Tongue (tissue), 2 donors: Measurements from ENCODE around the gene LRRC28. TPM values are rescaled to one million over a fixed set of nuclear protein-coding genes. Genes with fewer than 3 reads are reported as not detected.

Experiments used
- DNase-seq: peaks from one replicate; pipeline ENCODE4 v3.0.0-alpha.2; 2015
- total RNA-seq: library from RNA; depleted of rRNA; stranded (reverse); fragments of >200 nt; gene quantifications from one replicate; pipeline ENCODE4 v1.2.3, GENCODE V29; 2014

Gene LRRC28
- total RNA-seq, 1 donor from 2014 or later, result 50.9 TPM

DNA sequence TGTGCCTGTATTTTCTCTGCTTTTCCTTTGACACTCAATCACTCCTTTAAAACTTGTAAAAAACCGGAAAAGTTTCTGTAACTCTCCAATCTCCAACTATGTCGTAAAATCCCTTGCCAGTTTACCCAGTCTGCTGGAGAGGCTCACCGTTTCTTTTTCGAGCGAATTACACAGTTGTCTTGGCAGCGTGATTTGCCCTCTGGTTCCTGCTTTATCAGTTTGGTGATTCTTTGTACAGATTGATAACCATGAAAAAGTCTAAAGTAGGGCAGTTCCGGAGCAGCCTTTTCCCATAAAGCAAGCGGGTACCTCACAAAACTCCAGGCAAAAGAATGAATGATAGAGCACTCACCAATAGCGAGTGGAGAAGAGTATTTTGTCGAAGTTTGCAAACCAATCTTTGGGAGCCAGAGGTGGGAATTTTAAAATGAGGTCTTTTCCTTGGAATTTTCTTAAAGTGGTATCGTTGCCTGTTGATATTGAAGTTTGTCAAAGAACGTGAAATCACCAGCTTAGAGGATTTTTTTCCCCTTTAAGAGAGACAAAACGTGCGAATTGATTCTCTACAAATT lies 1.9 kb upstream of the LRRC28 start, which contains the start of gene TTC23:
Gene TTC23 (minus strand): TSS at position 312 of the 572 bp plus-strand sequence. CDS start 20,869 bp downstream, outside the sequence.
- DNase-seq, result peak; percentile 94

DNA sequence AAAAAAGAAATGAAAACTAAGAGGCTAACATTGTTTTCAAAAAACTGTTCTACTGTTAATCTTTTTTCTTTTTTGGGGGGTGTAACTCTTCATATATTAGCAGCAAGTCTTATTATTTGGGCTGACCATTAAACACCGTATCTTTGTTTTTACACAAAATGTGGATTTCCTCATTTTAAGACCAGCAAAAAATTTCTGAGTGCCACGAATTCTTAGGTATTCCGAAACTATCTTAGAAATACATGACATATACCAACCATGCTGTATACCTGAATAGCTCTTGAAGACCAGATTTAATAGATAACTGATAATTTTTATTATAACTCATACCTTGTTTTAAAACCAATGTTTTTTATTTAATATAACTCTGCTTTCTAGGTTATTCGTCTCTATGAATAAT lies 1.3 kb upstream of the LRRC28 start:
- DNase-seq, result no peak

DNA sequence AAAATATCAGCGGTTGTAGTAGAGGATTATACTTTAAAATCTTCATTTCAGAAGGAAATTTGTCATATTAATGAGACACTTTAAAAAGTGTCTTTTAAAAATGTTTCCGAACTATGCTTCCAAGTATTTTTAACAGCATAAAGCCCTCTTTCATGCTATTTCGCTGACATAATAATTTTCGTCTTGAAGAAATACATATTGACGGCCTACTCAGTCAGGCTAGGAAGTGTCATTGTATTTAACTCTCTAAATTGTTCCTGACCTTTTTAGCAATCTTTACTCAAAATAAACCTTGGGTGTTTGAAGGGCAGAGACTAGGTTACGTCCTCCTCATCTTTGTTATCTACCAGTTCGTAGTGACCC lies 806 bp upstream of the LRRC28 start:
- no peak for DNase-seq

DNA sequence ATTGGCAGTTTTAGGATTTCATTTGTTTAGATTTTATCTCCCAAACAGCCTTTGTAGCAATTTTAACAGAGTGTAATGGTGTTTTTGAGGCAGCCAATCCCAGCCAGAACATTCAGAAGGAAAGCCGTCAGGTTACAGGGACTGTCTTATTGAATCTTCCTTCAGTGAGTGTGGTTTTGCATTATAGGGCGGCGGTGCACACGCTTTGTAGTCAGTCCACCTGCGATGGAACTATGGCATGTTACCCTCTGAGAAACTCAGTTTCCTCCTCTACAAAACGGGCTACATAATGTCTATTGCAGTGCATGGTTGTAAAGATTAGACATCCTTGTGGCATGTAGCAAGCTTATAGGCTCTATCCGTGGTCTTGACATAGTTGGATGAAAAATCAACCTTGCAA lies 1.0 kb downstream of the LRRC28 start:
- no peak for DNase-seq

DNA sequence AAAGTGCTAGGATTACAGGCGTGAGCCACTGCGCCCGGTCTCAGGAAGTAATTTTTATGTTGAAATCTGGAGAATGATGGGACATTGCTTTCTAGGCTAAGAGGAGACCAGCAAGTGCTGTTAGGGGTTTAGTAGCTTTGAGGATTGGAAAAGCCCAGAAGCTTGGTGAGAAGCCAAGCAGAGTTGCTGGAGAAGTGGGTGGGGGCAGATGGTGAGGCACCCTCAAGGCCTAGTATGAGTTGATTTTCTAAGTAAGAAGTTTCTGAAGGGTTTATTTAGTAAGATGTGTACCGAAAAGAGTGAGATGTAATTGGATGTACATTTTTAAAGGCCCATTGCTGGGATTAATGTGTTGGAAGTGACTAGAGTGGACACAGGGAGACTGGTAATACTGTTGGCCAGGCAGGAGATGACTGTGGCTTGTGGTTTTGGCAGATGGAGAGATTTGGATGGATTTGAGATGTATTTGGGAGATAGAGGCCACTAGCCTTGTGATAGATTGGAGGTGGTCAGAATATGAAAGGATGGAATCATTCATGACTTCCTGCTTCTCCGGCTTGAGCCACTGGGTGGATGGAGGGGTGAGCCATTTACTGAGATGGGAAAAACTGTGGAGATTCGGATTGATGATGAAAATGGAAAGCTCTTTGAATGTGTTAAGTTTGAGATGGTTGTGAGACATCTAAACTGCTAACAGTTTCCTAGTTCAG lies 2.3 kb downstream of the LRRC28 start:
- DNase-seq, result no peak

DNA sequence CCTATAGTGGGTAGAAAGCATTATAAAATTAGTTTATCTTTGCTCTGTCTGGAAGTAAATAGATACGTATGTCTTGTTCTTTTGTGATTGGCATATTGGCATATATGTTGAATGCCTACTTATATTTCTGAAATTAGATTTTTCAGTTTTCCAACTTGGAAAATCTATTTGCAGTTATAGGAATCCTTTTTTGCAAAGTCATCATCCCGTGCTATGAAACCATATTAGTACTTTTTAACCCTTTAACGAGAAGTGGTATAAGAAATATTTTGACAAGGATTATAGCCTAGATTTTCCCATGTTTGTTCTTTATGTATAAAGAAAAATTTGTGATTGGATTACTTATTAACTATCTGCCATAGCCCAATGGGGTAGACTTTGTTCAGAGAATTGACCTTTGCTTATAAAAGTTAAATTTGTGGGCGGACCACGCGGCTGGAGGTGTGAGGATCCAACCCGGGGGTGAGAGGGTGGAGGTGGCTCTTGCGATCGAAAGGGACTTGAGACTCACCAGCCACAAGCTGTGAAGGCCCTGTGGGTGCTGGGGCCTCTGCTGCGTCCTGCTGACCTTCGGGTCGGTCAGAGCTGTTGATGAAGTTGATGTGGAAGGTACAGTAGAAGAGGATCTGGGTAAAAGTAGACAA lies 5.9 kb downstream of the LRRC28 start:
- DNase-seq, result no peak

DNA sequence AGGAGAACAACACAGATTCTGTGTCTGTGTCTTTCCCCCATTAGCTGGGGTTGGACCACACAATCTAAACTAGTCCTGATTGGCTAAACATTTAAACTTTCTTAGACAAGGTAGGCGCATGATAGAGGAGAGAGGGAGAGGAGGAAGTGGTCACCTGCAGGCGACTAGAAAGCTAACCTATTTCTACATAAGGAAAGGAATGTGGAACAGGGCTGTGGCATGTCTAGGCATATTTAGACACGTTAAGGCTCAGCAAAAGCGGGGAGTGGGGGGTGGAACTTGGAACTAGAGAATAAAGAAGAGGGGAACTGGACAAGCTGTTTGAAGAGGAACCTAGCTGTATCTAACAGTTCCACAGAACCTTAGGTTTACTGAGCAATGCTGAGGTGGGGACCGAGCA lies 12.8 kb downstream of the LRRC28 start:
- no peak for DNase-seq

DNA sequence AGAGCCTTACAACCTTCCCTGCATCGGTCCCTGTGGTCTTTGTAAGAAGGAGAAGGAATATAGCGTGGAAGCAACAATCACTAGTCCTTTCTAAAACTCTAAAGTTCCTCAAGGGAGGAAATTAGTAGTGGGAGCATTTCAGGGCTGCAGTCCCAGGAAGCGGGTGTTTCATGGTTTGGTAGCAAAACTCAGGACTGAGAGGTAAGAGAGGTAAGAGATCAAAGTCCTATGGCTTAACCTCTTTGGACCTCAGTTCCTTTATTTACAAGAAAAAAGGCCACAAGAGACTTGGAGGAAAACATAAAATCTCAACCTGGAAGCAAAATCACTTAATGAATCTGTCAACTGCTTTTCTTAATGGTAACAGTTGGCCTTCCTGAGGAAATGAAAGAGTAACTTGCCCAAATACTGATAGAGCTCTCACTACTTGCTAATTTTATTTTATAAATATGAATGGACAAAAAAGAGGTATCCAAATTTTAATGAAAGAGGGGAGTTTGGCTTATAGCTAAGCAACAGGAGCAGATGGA lies 14.3 kb downstream of the LRRC28 start:
- no peak for DNase-seq

DNA sequence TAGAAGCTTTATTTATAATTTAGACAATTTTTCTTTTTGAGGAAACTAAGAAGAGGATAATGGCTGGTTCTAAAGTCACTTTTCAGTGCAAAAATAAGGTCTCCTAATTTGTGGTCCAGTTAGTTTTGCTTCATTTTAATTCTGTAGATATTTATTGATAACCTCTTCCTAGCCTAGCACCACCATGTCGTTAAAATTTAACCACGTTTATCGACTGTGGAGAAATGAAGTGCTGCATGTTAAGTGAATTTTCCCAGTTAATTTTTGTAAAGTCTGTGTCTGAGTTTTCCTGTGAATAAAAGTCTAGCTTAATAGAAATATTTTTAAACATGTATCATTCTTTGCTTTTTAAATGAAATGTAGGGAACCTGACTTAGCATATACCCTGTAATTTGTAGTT lies 16.7 kb downstream of the LRRC28 start:
- no peak for DNase-seq

DNA sequence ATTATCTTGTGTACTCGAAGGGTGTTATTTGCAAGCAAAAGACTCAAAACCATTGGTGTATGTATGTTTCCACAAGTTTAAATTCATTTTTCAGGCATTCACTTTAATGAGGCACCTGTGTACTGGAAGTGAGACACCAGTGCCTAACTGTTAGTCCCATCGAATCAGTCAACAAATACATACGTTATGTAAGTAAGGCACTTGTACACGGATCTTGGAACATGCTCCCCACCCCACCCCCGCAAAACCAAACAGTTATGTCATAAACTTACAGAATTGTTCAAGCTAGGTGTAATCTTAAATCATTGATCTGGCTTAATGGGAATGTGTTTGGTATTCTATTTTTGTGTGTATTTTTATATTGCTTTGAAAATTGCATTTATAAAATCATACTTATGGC lies 17.1 kb downstream of the LRRC28 start:
- DNase-seq, result no peak

DNA sequence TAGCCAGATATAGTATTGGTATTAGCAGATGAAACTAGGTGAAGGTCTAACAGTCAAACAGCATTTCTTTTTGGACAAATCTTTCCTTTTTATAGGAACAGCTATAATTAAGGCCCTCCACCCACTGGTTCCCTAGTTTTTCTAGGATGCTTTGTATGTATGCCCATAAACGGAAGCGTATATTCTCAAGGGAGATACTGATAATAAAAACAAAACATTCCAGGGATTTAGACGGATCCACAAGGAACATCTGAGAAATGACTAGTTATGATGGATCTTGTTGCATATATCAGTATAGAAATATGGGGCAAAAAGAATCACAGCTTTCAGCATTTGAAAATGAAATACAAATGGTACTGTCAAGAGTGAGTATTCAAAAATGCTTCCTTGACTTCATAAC lies 22.5 kb downstream of the LRRC28 start:
- no peak for DNase-seq

DNA sequence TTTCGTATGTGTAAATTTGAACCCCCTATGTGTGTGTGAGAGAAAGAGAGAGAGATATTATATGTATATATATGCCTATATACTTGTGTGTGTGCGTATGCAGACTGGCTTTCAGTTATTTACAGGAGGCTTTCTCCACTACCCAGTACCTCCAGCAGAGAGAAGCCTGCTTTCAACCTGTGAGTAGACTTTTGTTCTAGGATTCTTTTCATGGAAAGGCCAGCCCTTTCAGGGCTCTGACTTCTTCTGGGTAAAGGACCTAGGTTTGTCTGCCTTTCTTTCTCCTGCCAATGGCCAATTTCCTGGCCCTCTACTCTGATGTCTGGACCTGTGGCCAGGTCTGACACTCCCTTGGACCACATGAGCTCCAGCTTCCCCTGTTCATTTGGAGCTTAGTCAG lies 23.8 kb downstream of the LRRC28 start:
- DNase-seq, result no peak

DNA sequence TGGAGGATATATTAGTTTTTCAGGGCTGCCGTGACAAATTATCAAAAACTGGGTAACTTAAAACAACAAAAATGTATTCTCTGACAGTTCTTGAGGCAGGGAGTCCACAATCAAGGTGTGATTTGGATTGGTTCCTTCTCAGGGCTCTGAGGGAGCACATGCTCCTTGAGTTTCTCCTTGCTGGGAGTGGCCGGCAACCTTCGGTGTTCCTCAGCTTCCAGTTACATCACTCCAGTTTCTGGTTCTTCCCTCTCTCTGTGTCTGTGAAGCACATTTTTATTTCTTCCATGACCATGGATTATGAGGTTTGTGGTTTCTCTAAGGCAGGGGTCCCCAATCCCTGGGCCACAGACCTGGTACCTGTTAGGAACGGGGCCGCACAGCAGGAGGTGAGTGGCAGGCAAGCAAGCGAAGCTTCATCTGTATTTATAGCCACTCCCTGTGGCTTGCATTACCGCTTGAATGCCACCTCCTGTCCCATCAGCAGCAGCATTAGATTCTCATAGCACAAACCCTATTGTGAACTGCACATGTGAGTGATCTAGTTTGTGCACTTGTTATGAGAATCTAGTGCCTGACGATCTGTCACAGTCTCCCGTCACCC lies 24.3 kb downstream of the LRRC28 start:
- no peak for DNase-seq

DNA sequence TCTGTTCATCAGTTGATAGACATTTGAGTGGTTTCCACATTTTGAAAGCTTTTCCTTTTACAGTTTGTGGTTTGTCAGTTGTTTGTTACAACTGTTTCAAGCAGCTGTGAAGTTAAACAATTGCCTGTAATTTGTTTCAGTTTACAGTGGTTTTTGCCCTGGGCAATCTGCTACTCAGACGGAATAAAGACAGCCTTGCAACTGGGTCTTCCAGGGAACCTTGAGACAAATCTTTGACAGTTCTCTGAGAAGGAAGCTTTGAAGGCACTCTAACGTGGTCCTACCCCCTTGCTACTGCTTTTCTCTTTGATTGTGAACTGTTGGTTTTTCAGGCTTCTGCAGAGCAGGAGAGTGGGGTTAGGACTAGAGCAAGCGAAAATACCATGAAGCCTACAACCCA lies 28.0 kb downstream of the LRRC28 start:
- no peak for DNase-seq

DNA sequence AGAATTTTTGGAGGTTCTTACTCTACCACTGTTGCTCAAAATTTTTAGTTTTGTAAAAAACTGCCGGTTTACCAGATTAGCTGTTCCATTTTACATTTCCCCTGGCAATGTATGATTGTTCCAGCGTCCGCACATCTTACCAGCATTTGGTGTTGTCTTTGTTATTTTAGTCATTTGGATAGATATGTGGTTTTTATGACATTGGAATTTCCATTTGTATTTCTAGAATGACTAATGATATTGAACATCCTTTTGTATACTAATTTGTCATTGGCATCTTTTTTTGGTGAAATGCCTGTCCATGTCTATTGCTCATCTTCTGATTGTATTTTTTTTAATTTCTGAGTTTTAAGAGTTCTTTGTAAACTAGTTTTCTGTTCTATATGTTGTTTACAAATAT lies 28.5 kb downstream of the LRRC28 start:
- no peak for DNase-seq

DNA sequence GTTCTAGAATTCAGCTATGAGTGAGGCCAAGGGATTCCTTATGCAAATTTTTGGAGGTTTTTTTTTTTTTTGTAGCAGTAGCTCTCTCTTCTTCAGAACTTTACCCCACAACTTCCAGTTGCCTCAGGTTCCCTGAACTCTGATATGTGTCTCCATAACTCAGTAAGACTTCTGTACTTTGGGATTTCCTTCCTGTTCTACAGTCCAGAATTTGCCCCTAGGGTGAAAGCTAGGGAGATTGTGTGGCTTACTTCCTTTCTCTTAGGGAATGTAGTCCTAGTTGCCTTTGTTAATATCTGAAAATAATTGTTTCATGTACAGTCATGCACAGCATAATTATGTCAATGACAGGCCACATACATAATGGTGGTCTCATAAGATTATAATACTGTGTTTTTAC lies 30.8 kb downstream of the LRRC28 start:
- DNase-seq, result no peak

DNA sequence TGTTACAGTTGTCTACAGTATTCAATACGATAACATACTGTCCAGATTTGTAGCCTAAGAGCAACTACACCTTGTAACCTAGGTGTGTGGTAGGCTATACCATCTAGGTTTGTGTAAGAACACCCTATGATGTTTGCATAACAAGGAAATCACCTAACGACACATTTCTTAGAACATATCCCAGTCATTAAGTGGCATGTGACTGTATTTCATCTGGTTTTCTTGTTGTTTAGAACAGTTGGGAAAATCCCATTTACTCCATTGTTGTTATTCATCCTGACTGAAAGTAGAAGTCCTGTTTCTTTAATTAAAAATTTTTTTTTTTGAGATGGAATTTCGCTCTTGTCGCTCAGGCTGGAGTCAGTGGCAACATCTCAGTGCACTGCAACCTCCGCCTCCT lies 31.3 kb downstream of the LRRC28 start:
- no peak for DNase-seq

DNA sequence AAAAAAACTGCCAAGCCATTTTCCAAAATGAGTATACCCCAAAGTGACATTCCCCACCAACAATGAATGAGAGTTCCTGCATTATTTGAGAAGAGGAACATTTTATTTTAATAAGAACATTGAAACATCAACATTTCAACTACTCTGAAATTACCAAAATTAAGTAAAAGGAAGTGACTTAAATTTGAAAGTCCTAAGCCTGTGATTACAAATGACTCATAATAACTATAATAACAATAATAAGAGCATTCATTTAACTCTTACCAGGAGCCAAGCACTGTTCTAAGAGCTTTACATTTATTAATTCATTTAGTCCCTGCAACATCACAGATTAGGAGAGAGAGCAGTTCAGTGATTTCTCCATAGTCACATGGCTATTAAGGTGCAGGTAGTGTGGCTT lies 32.4 kb downstream of the LRRC28 start:
- DNase-seq, result no peak

DNA sequence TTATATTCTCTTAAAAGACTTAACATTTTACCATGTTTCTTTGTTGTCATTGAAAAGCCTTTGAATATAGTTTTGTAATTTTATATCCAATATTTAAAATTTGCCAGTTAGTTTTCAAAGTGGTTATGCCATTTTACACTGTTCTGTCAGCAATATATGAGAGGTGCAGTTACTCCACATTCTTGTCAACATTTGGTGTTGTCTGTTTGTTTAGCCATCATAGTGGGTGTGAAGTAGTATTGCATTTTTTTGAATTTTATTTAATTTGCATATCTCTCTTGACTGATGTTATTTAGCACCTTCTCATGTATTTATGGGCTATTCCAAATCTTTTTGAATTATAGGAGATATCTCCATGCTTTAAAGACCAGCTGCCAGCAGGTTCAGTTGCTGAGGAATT lies 40.4 kb downstream of the LRRC28 start:
- no peak for DNase-seq

DNA sequence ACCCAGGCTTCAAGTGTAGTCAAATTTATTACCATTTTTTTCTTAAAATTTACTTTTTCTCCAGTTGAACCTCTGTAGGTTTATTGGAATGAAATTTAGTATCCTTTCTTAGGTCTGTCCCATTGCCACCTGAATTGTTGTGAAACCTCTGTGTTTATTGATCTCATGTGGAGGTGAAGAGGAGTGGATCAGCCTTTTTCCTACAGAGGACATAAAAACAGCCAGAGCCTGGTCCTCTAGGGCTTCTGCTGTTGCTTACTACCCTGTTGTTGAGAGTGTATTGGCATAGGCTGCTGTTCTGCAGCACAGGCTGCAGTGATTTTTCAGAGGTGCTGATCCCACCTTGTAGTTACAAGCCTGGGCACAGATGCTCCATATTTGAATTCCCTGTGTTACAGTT lies 44.6 kb downstream of the LRRC28 start:
- DNase-seq, result no peak

DNA sequence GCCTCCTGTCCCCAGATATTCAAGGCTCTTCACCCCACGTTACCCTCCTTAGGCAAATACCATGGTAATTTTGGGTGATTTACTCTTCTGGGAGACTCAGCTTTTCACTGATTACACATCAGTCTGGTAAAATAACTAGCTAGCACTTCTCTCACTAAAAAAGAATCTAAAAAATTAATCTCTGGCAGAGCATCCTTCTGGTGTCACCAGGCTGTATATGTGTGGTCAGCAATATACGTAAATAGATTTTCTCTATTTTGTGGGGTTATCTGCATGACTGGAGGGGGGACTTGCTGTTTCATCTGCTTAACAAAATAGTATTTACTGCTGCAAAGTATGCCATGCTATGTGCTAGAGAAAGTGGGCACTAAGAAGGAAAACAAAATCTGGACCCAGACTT lies 45.1 kb downstream of the LRRC28 start:
- DNase-seq, result no peak

DNA sequence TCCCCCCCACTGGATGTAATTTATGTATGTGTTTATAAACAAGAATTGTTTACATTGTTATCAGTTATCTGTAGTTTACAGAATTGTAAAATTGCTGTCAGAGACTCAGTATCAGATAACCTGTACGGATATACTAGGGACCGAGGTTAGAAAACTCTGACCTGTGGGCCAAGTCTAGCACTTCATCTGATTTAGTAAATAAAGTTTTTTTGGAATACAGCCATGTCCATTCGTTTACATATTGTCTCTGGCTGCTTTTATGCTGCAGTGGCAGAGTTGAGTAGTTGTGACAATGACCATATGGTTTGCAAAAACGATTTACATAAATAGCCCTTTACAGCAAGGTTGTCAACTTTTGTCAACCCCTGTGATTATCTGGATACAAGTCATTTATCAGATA lies 52.6 kb downstream of the LRRC28 start:
- no peak for DNase-seq

DNA sequence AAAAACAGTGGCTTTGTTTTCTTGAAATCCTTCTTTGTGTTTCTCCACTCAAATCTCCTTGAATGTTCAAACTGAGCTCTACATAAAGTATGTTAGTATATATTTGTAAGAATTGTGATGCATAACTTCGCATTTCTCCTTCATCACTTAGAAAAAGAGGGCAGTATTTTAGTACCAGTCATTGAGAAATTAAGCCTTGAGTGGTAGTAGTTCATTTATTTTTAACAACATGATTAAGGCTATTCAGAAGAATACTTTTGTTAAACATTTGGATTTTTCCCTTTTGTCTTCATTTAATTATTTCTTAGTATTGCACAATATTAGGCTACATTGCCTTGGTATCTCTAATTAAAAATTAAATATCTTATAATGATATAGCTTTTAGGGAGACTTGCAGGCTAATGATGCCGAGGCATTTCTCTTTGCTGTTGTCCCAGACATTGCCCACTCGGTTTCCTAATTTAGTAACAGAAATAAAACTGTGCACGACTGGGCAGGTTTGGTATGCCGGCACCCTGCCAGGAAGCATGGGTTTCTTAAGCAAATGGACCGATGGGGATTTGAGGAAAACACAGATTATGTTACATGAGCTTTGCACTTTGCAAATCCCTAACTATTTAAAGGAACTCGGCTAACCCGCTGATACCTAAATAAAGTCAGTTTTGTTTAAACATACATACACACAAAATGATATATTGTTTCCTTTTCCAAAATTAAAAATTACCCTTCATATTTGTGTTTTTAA lies 54.7 kb downstream of the LRRC28 start:
- peak; percentile 90 for DNase-seq
